T1000 (cell line): ENCODE results near the gene RNF138.
"Not testable (repeated sequence)": the region's sequence is repeated elsewhere in the genome, so short reads cannot be mapped to it uniquely, and the experiment has no call there.

Source experiments
- DNase-seq: peaks from one replicate; lab custom pipeline; 2025; ENCODE audit warnings: mixed read lengths; lab: John Stamatoyannopoulos, UW

The RNF138 gene

GRCh38 chr18:32091724-32092421 lies at the start of gene RNF138:
Gene RNF138 (plus strand): TSS chr18:32091874. CDS start chr18:32092777, 903 bp downstream.
- DNase-seq: peak; percentile 77

GRCh38 chr18:32042337-32042736 lies 49.3 kb upstream of the RNF138 start:
- DNase-seq: no peak

DNA sequence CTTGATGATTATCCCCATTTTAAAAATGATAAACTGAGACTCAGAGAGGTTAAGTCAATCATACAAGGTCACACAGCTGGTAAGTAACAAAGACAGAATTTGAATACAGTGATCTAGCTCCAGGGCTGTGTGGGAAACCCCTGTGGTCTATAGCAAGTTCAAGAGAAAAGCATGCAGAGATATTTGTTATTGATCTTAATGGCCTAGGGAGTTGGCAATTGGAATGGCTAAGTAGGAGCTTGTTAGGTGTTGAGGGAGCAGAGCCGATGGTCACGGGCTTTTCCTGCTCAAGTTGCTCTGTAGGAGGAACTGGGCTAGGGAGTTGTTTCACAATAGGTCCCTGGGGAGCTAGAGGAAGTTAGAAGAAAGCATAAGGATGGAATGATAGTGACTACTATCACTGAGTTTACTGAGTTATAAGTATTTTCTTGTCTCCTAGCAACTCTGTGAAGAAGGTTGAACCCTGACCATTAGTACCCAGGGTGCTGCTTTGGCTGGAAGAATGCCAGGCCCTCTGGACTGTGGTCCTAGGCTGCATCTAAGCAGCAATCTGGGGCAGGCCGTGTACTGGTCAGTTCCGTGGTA lies 43.1 kb upstream of the RNF138 start:
- no peak for DNase-seq

- DNase-seq: no peak
Measured at GRCh38 chr18:32049393-32050171, 42.1 kb upstream of the RNF138 start.

- DNase-seq: no peak
Measured at GRCh38 chr18:32056613-32057358, 34.9 kb upstream of the RNF138 start.

GRCh38 chr18:32057624-32058165 lies 34.0 kb upstream of the RNF138 start:
- DNase-seq: no peak

GRCh38 chr18:32060026-32060425 lies 31.6 kb upstream of the RNF138 start:
- DNase-seq: no peak

GRCh38 chr18:32067375-32068167 lies 24.1 kb upstream of the RNF138 start:
- no peak for DNase-seq

- DNase-seq: no peak
Measured at GRCh38 chr18:32072321-32072720, 19.4 kb upstream of the RNF138 start.

GRCh38 chr18:32074206-32074605 lies 17.5 kb upstream of the RNF138 start:
- no peak for DNase-seq

GRCh38 chr18:32078845-32079244 lies 12.8 kb upstream of the RNF138 start:
- no peak for DNase-seq

DNA sequence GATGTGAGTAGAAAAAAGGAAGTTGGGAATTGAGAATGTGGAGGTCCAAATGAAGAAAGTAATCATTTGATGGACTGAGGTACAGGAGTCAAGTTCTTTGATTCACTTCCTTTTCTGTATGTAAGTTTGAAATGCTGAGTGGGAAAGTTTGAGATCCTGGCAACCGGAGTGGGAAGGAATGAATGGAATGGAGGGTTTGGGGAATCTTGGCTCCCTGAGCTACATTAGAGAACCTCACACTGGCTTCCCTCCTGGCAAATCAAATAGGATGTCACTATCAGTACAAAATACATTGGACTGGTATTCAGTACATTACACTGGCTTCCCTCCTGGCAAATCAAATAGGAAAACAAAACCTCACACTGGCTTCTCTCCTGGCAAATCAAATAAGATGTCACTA lies 9.8 kb upstream of the RNF138 start:
- DNase-seq: no peak

- no peak for DNase-seq
Measured at GRCh38 chr18:32083781-32084180, 7.9 kb upstream of the RNF138 start.

GRCh38 chr18:32086881-32087280 lies 4.8 kb upstream of the RNF138 start:
- no peak for DNase-seq

- not testable (repeated sequence) for DNase-seq
Measured at GRCh38 chr18:32090831-32091230, 843 bp upstream of the RNF138 start.

DNA sequence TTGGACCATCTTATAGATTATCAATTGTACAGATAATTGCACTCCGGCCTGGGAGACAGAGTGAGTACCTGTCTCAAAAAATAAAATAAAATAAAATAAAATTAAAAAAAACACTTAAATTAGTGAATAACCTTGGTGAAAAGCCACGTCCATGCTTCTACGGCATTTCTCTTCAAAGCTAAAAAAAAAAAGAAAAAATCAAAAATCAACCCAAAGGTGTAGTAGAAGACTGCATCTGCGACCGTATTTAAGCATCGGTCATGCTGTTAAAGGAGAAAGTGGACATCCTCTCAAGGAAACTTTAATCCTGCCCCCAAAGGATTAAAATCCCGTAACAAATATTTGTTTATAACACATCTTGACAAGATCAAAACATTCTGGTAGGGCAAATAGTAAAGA lies 350 bp upstream of the RNF138 start:
- no peak for DNase-seq

DNA sequence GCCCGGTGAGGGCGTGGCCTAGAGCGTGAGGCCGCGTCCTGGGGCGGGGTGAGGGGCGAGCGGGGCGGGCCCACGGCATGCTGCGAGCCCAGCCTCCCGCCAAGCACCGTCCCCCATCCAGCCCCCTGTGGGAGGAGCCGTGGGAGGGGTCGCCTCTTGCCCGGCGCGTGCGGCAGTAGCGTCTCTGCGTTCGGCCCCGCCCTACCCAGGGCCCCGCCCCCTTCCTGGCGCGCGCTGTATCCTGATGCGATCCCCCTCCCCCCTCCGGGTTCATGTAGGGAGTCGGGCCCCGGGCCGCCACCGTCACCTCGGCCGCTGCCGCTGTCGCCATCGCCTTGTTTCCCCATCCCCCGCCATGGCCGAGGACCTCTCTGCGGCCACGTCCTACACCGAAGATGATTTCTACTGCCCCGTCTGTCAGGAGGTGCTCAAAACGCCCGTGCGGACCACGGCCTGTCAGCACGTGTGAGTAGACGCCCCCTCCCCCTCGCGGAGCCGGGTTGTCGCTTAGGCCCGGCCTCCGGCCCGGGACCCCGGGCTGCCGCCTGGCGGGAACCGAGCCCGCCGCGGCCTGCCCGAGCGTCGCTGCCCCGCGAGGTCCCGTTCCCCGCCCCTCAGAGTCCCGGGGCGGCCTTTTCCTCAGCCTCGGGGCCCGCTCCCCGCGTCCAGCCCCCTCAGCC lies 888 bp downstream of the RNF138 start:
- peak; percentile 89 for DNase-seq

GRCh38 chr18:32093102-32093511 lies 1.4 kb downstream of the RNF138 start:
- DNase-seq: peak; percentile 9

DNA sequence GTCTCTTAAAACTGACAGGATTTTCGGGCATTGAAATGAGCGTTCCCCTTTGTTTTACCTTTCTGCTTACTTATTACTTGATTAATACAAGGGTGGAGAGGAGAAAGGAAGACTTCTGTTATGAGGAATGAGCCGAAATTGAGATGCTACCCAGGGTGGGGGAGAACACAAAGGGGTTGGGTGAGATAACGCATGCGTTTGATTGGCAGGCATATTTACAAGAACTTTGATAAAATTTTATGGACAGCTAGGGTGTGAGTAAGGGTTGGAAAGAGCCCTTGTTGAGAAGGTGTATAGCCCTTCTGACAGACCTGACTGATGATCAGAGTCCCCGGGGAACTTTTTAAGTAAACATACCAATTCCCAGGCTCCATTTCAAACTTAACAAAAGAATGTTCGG lies 1.8 kb downstream of the RNF138 start:
- DNase-seq: no peak

- no peak for DNase-seq
Measured at GRCh38 chr18:32095192-32095899, 3.7 kb downstream of the RNF138 start.
